ENCODE results near the gene ADAMTS8. TPM values are rescaled to one million over a fixed set of nuclear protein-coding genes. Genes with fewer than 3 reads are reported as not detected.

Gene ADAMTS8
- total and polyA plus RNA-seq, 9 of the 15 experiments (the other 6 are each of a cell fraction or from before 2014, with no cell fraction given), result not detected

DNA sequence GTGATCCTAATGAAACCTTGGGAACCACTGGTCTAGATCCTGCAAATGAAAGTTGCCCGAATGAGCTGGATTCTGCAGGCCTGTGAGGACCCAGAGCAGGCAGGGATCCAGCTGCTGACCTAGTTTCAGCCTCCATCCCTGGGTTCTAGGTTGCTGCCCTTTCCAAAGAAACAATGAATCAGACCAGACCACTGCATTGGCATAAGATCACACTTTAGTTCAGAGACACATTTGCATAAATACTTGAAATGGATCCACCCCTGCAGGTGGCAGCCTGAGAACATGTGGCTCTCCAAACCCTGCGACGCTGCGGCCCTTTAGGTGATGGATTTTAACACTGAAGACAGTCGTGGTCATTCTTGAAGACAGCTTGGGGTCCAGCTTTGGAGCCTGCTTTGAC lies 23.7 kb downstream of the ADAMTS8 start:
- no peak overlapping the region for H3K4me2 ChIP-seq (ENCODE audit: insufficient read depth, low read length)
- no peaks in the 10 kb centered on the region for H3K9me1 ChIP-seq (ENCODE audit: control insufficient read depth, insufficient read depth, low read length)
- no peak overlapping the region for H3K4me3 ChIP-seq
- no peaks in the 10 kb centered on the region for H3K36me3 ChIP-seq (ENCODE audit: control insufficient read depth, insufficient read depth, low read length)
- no peaks in the 10 kb centered on the region for H3K79me2 ChIP-seq (ENCODE audit: control insufficient read depth, insufficient read depth, low read length)
- H3K4me1 ChIP-seq (replicated peaks in 1 of 2; ENCODE audit: control insufficient read depth in 2 of 2, insufficient read depth in 2 of 2, low read length in 2 of 2), result no peaks in the 10 kb centered on the region
- ChIA-PET POLR2A (no interaction called here), CTCF (ENCODE audit: low intra/inter-chr PET ratio) (no interaction called here)
- peaks cover 3% of the 10 kb centered on the region; the same call in 1 of the 2 replicates for H4K20me1 ChIP-seq (replicated peaks; ENCODE audit: control insufficient read depth, insufficient read depth, low read length)
- 0% methylated on average over 5 of the region's 5 CpGs for WGBS (ENCODE audit: insufficient coverage, low coverage, missing lambda C conversion rate)
- DNase-seq (ENCODE audit: extremely low read depth in 1 of 4, low spot score in 3 of 4) (no peak), ATAC-seq (no peak), FAIRE-seq (no peak)
- H2AFZ ChIP-seq (ENCODE audit: low read depth, low read length), result no peak overlapping the region
- no peak overlapping the region for H3K9ac ChIP-seq (ENCODE audit: insufficient read depth in 1 of 2, low read depth in 2 of 2, low read length in 2 of 2)
- no peaks in the 10 kb centered on the region for H3K9me3 ChIP-seq (replicated peaks; ENCODE audit: control insufficient read depth, insufficient read depth, low read depth, low read length)
- no TSS peak for BruUV-seq (replicated peaks)
- no peak overlapping the region for H3K27ac ChIP-seq (ENCODE audit: extremely low read depth, low read depth, low read length)
- H3K27me3 ChIP-seq (ENCODE audit: control insufficient read depth in 2 of 2, insufficient read depth in 2 of 2, low read length in 2 of 2), result peaks cover 42 to 87% of the 10 kb centered on the region in 2 experiments
- in situ Hi-C loops (cut with MboI) (no loop called here), intact Hi-C loops (cut with micrococcal nuclease) (no loop called here)
- TF ChIP-seq HDAC3 (IDR thresholded peaks at IDR 0.05; ENCODE audit: borderline replicate concordance, partially characterized antibody) (no peak), KAT2B (IDR thresholded peaks at IDR 0.05; ENCODE audit: low read depth, low read length) (no peak), GABPB1 (CRISPR knock-in tag; IDR thresholded peaks at IDR 0.05) (no peak), TGIF2 (CRISPR knock-in tag; IDR thresholded peaks at IDR 0.05) (no peak), SOX6 (IDR thresholded peaks at IDR 0.05) (no peak), GABPB2 (CRISPR knock-in tag; conservative IDR thresholded peaks at IDR 0.05) (no peak), PHB2 (IDR thresholded peaks at IDR 0.05; ENCODE audit: low read depth) (no peak)
- TF ChIP-seq, protein P1, sequence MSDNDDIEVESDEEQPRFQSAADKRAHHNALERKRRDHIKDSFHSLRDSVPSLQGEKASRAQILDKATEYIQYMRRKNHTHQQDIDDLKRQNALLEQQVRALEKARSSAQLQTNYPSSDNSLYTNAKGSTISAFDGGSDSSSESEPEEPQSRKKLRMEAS (CRISPR knock-in tag; IDR thresholded peaks at IDR 0.05), result no peak
- TF ChIP-seq, protein P2, sequence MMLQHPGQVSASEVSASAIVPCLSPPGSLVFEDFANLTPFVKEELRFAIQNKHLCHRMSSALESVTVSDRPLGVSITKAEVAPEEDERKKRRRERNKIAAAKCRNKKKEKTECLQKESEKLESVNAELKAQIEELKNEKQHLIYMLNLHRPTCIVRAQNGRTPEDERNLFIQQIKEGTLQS (IDR thresholded peaks at IDR 0.05), result no peak
- TF ChIP-seq, protein P2 (CRISPR knock-in tag; conservative IDR thresholded peaks at IDR 0.05), result no peak
- TF ChIP-seq, protein P3, sequence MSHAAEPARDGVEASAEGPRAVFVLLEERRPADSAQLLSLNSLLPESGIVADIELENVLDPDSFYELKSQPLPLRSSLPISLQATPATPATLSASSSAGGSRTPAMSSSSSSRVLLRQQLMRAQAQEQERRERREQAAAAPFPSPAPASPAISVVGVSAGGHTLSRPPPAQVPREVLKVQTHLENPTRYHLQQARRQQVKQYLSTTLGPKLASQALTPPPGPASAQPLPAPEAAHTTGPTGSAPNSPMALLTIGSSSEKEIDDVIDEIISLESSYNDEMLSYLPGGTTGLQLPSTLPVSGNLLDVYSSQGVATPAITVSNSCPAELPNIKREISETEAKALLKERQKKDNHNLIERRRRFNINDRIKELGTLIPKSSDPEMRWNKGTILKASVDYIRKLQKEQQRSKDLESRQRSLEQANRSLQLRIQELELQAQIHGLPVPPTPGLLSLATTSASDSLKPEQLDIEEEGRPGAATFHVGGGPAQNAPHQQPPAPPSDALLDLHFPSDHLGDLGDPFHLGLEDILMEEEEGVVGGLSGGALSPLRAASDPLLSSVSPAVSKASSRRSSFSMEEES (CRISPR knock-in tag; IDR thresholded peaks at IDR 0.05), result no peak
- TF ChIP-seq, protein P4, sequence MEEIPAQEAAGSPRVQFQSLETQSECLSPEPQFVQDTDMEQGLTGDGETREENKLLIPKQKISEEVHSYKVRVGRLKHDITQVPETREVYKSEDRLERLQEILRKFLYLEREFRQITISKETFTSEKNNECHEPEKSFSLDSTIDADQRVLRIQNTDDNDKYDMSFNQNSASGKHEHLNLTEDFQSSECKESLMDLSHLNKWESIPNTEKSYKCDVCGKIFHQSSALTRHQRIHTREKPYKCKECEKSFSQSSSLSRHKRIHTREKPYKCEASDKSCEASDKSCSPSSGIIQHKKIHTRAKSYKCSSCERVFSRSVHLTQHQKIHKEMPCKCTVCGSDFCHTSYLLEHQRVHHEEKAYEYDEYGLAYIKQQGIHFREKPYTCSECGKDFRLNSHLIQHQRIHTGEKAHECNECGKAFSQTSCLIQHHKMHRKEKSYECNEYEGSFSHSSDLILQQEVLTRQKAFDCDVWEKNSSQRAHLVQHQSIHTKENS (CRISPR knock-in tag; IDR thresholded peaks at IDR 0.05), result no peak
- TF ChIP-seq, protein P5, sequence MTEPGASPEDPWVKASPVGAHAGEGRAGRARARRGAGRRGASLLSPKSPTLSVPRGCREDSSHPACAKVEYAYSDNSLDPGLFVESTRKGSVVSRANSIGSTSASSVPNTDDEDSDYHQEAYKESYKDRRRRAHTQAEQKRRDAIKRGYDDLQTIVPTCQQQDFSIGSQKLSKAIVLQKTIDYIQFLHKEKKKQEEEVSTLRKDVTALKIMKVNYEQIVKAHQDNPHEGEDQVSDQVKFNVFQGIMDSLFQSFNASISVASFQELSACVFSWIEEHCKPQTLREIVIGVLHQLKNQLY (CRISPR knock-in tag; conservative IDR thresholded peaks at IDR 0.05), result no peak
- TF ChIP-seq, protein P6, sequence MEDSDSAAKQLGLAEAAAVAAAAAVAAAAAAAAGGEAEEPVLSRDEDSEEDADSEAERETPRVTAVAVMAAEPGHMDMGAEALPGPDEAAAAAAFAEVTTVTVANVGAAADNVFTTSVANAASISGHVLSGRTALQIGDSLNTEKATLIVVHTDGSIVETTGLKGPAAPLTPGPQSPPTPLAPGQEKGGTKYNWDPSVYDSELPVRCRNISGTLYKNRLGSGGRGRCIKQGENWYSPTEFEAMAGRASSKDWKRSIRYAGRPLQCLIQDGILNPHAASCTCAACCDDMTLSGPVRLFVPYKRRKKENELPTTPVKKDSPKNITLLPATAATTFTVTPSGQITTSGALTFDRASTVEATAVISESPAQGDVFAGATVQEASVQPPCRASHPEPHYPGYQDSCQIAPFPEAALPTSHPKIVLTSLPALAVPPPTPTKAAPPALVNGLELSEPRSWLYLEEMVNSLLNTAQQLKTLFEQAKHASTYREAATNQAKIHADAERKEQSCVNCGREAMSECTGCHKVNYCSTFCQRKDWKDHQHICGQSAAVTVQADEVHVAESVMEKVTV (CRISPR knock-in tag; IDR thresholded peaks at IDR 0.05), result no peak
- TF ChIP-seq, protein P7, sequence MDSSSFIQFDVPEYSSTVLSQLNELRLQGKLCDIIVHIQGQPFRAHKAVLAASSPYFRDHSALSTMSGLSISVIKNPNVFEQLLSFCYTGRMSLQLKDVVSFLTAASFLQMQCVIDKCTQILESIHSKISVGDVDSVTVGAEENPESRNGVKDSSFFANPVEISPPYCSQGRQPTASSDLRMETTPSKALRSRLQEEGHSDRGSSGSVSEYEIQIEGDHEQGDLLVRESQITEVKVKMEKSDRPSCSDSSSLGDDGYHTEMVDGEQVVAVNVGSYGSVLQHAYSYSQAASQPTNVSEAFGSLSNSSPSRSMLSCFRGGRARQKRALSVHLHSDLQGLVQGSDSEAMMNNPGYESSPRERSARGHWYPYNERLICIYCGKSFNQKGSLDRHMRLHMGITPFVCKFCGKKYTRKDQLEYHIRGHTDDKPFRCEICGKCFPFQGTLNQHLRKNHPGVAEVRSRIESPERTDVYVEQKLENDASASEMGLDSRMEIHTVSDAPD (CRISPR knock-in tag; IDR thresholded peaks at IDR 0.05), result no peak
